ENCODE results near the gene PRSS2.
A peak's percentile ranks its signal among the peaks of the same experiment; 100 is the strongest.
"Not testable (repeated sequence)": the region's sequence is repeated elsewhere in the genome, so short reads cannot be mapped to it uniquely, and the experiment has no call there.

PRSS2 gene

GRCh38 chr7:142772673-142773072 lies 1.9 kb downstream of the PRSS2 start:
- Histone ChIP-seq H3K9ac (ENCODE audit: low read depth, low read length) (no peak overlapping the region), H3K9me3 (ENCODE audit: control insufficient read depth, insufficient read depth, low read length) (no peaks in the 10 kb centered on the region), H3K36me3 (ENCODE audit: insufficient read depth, low read length) (no peaks in the 10 kb centered on the region), H3K4me1 (ENCODE audit: insufficient read depth, low read length) (no peaks in the 10 kb centered on the region)

GRCh38 chr7:142773230-142773629 lies 2.5 kb downstream of the PRSS2 start:
- Histone ChIP-seq H3K36me3 (ENCODE audit: insufficient read depth, low read length) (no peaks in the 10 kb centered on the region), H3K9me3 (ENCODE audit: control insufficient read depth, insufficient read depth, low read length) (no peaks in the 10 kb centered on the region), H3K4me1 (ENCODE audit: insufficient read depth, low read length) (no peaks in the 10 kb centered on the region), H3K9ac (ENCODE audit: low read depth, low read length) (no peak overlapping the region)

- no peaks in the 10 kb centered on the region for H3K36me3 ChIP-seq (ENCODE audit: insufficient read depth, low read length)
- no peaks in the 10 kb centered on the region for H3K4me1 ChIP-seq (ENCODE audit: insufficient read depth, low read length)
- no peak overlapping the region for H3K9ac ChIP-seq (ENCODE audit: low read depth, low read length)
- no peaks in the 10 kb centered on the region for H3K9me3 ChIP-seq (ENCODE audit: control insufficient read depth, insufficient read depth, low read length)
Measured at GRCh38 chr7:142773937-142774744, 3.4 kb downstream of the PRSS2 start.

- Histone ChIP-seq H3K36me3 (ENCODE audit: insufficient read depth, low read length) (no peaks in the 10 kb centered on the region), H3K9ac (ENCODE audit: low read depth, low read length) (no peak overlapping the region), H3K4me1 (ENCODE audit: insufficient read depth, low read length) (no peaks in the 10 kb centered on the region), H3K9me3 (ENCODE audit: control insufficient read depth, insufficient read depth, low read length) (no peaks in the 10 kb centered on the region)
Measured at GRCh38 chr7:142774826-142775225, 4.1 kb downstream of the PRSS2 start.

- H3K4me1 ChIP-seq (ENCODE audit: insufficient read depth, low read length); H3K9ac ChIP-seq (ENCODE audit: low read depth, low read length); H3K9me3 ChIP-seq (ENCODE audit: control insufficient read depth, insufficient read depth, low read length); H3K36me3 ChIP-seq (ENCODE audit: insufficient read depth, low read length): not testable (repeated sequence)
Measured at GRCh38 chr7:142775351-142776115, 4.8 kb downstream of the PRSS2 start.

- Histone ChIP-seq H3K36me3 (ENCODE audit: insufficient read depth, low read length) (no peaks in the 10 kb centered on the region), H3K9ac (ENCODE audit: low read depth, low read length) (no peak overlapping the region), H3K4me1 (ENCODE audit: insufficient read depth, low read length) (no peaks in the 10 kb centered on the region), H3K9me3 (ENCODE audit: control insufficient read depth, insufficient read depth, low read length) (no peaks in the 10 kb centered on the region)
Measured at GRCh38 chr7:142776206-142776844, 5.6 kb downstream of the PRSS2 start.

GRCh38 chr7:142776845-142777225 lies 6.1 kb downstream of the PRSS2 start:
- not testable (repeated sequence) for H3K9ac ChIP-seq (ENCODE audit: low read depth, low read length); H3K4me1 ChIP-seq (ENCODE audit: insufficient read depth, low read length); H3K9me3 ChIP-seq (ENCODE audit: control insufficient read depth, insufficient read depth, low read length); H3K36me3 ChIP-seq (ENCODE audit: insufficient read depth, low read length)

GRCh38 chr7:142777318-142777717 lies 6.5 kb downstream of the PRSS2 start:
- Histone ChIP-seq H3K9me3 (ENCODE audit: control insufficient read depth, insufficient read depth, low read length) (no peaks in the 10 kb centered on the region), H3K36me3 (ENCODE audit: insufficient read depth, low read length) (no peaks in the 10 kb centered on the region), H3K4me1 (ENCODE audit: insufficient read depth, low read length) (no peaks in the 10 kb centered on the region), H3K9ac (ENCODE audit: low read depth, low read length) (no peak overlapping the region)

GRCh38 chr7:142782922-142783900 lies 12.4 kb downstream of the PRSS2 start:
- no peaks in the 10 kb centered on the region for H3K4me1 ChIP-seq (ENCODE audit: insufficient read depth, low read length)
- no peaks in the 10 kb centered on the region for H3K9me3 ChIP-seq (ENCODE audit: control insufficient read depth, insufficient read depth, low read length)
- H3K36me3 ChIP-seq (ENCODE audit: insufficient read depth, low read length), result no peaks in the 10 kb centered on the region
- H3K9ac ChIP-seq (ENCODE audit: low read depth, low read length), result peak overlapping the region; percentile 56; the same call in 1 of the 2 replicates

GRCh38 chr7:142784096-142784495 lies 13.3 kb downstream of the PRSS2 start:
- no peaks in the 10 kb centered on the region for H3K4me1 ChIP-seq (ENCODE audit: insufficient read depth, low read length)
- no peak overlapping the region for H3K9ac ChIP-seq (ENCODE audit: low read depth, low read length)
- no peaks in the 10 kb centered on the region for H3K9me3 ChIP-seq (ENCODE audit: control insufficient read depth, insufficient read depth, low read length)
- H3K36me3 ChIP-seq (ENCODE audit: insufficient read depth, low read length), result no peaks in the 10 kb centered on the region

GRCh38 chr7:142784716-142785115 lies 13.9 kb downstream of the PRSS2 start:
- H3K9me3 ChIP-seq (ENCODE audit: control insufficient read depth, insufficient read depth, low read length), result no peaks in the 10 kb centered on the region
- no peaks in the 10 kb centered on the region for H3K36me3 ChIP-seq (ENCODE audit: insufficient read depth, low read length)
- H3K4me1 ChIP-seq (ENCODE audit: insufficient read depth, low read length), result no peaks in the 10 kb centered on the region
- no peak overlapping the region for H3K9ac ChIP-seq (ENCODE audit: low read depth, low read length)

GRCh38 chr7:142785841-142786250 lies 15.1 kb downstream of the PRSS2 start:
- no peak overlapping the region for H3K9ac ChIP-seq (ENCODE audit: low read depth, low read length)
- H3K9me3 ChIP-seq (ENCODE audit: control insufficient read depth, insufficient read depth, low read length), result no peaks in the 10 kb centered on the region
- no peaks in the 10 kb centered on the region for H3K4me1 ChIP-seq (ENCODE audit: insufficient read depth, low read length)
- H3K36me3 ChIP-seq (ENCODE audit: insufficient read depth, low read length), result no peaks in the 10 kb centered on the region

GRCh38 chr7:142787034-142787768 lies 16.4 kb downstream of the PRSS2 start:
- Histone ChIP-seq H3K4me1 (ENCODE audit: insufficient read depth, low read length) (no peaks in the 10 kb centered on the region), H3K9ac (ENCODE audit: low read depth, low read length) (no peak overlapping the region), H3K9me3 (ENCODE audit: control insufficient read depth, insufficient read depth, low read length) (no peaks in the 10 kb centered on the region), H3K36me3 (ENCODE audit: insufficient read depth, low read length) (no peaks in the 10 kb centered on the region)

All from ES-I3 (cell line).